Parathyroid adenoma (tissue), 2 donors: Measurements from ENCODE around the gene RFLNA.

Source experiments
- H2AFZ ChIP-seq: fragments of 300-600 bp; sonication (generic); one replicate; pipeline ENCODE4 v1.7.0; 2017; ENCODE audit warnings: antibody characterized with exemption, mild to moderate bottlenecking
- H3K27ac ChIP-seq: fragments of 300-600 bp; sonication (generic); one replicate; pipeline ENCODE4 v1.7.0; 2017
- H3K27me3 ChIP-seq: fragments of 300-600 bp; sonication (generic); one replicate; pipeline ENCODE4 v1.7.0; 2017; ENCODE audit warnings: low read length; ENCODE audit not compliant: control insufficient read depth, insufficient read depth
- H3K36me3 ChIP-seq: fragments of 300-600 bp; sonication (generic); one replicate; pipeline ENCODE4 v1.7.0; 2017; ENCODE audit warnings: low read length; ENCODE audit not compliant: control insufficient read depth, insufficient read depth
- H3K4me1 ChIP-seq: fragments of 300-600 bp; sonication (generic); one replicate; pipeline ENCODE4 v1.7.0; 2017; ENCODE audit warnings: control low read depth
- H3K4me2 ChIP-seq: fragments of 300-600 bp; sonication (generic); one replicate; pipeline ENCODE4 v1.7.0; 2017; ENCODE audit warnings: low read length
- H3K4me3 ChIP-seq: fragments of 300-600 bp; sonication (generic); one replicate; pipeline ENCODE4 v1.7.0; 2017; ENCODE audit warnings: low read depth, low read length
- H3K79me2 ChIP-seq: fragments of 300-600 bp; sonication (generic); one replicate; pipeline ENCODE4 v1.7.0; 2017; ENCODE audit warnings: control low read depth
- H3K9ac ChIP-seq: fragments of 300-600 bp; sonication (generic); one replicate; pipeline ENCODE4 v1.7.0; 2017; ENCODE audit warnings: mild to moderate bottlenecking
- H3K9me3 ChIP-seq: fragments of 300-600 bp; sonication (generic); one replicate; pipeline ENCODE4 v1.7.0; 2017; ENCODE audit warnings: low read length; ENCODE audit not compliant: control insufficient read depth
- TF ChIP-seq, protein P1 (sequence below): fragments of 300-600 bp; sonication (generic); IDR thresholded peaks from one replicate; pipeline ENCODE4 v1.7.0; 2017; ENCODE audit warnings: antibody characterized with exemption, mild to moderate bottlenecking
- donor health status: primary hyperparathyroidism.

RFLNA gene, protein sequence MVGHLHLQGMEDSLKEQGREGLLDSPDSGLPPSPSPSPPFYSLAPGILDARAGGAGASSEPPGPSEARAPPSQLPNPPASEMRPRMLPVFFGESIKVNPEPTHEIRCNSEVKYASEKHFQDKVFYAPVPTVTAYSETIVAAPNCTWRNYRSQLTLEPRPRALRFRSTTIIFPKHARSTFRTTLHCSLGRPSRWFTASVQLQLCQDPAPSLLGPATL

GRCh38 chr12:124294780-124295341, at the start of gene RFLNA:
Gene RFLNA, plus strand, starts transcription at chr12:124295093. Its CDS starts 337 bp downstream, at chr12:124295430.
- H3K79me2 ChIP-seq = no peaks in the 10 kb centered on the region
- H3K9me3 ChIP-seq = no peaks in the 10 kb centered on the region
- no peak within 1 kb of the TSS for H3K27ac ChIP-seq
- peak within 1 kb of the TSS; percentile 25 for H2AFZ ChIP-seq
- H3K4me3 ChIP-seq = peak within 1 kb of the TSS; percentile 22
- no peaks in the 10 kb centered on the region for H3K36me3 ChIP-seq
- H3K4me1 ChIP-seq = no peaks in the 10 kb centered on the region
- peaks cover 4% of the 10 kb centered on the region for H3K27me3 ChIP-seq
- H3K4me2 ChIP-seq = peak within 1 kb of the TSS; percentile 51
- no peak within 1 kb of the TSS for H3K9ac ChIP-seq
- TF ChIP-seq, protein P1, sequence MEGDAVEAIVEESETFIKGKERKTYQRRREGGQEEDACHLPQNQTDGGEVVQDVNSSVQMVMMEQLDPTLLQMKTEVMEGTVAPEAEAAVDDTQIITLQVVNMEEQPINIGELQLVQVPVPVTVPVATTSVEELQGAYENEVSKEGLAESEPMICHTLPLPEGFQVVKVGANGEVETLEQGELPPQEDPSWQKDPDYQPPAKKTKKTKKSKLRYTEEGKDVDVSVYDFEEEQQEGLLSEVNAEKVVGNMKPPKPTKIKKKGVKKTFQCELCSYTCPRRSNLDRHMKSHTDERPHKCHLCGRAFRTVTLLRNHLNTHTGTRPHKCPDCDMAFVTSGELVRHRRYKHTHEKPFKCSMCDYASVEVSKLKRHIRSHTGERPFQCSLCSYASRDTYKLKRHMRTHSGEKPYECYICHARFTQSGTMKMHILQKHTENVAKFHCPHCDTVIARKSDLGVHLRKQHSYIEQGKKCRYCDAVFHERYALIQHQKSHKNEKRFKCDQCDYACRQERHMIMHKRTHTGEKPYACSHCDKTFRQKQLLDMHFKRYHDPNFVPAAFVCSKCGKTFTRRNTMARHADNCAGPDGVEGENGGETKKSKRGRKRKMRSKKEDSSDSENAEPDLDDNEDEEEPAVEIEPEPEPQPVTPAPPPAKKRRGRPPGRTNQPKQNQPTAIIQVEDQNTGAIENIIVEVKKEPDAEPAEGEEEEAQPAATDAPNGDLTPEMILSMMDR = no peak

GRCh38 chr12:124247331-124247730, 47.6 kb upstream of the RFLNA start:
- Histone ChIP-seq H2AFZ (no peak overlapping the region), H3K79me2 (no peaks in the 10 kb centered on the region), H3K27ac (no peak overlapping the region), H3K4me1 (no peaks in the 10 kb centered on the region), H3K9me3 (no peaks in the 10 kb centered on the region), H3K36me3 (no peaks in the 10 kb centered on the region), H3K4me3 (no peak overlapping the region), H3K9ac (no peak overlapping the region), H3K4me2 (no peak overlapping the region), H3K27me3 (no peaks in the 10 kb centered on the region)
- TF ChIP-seq, protein P1 = no peak

DNA sequence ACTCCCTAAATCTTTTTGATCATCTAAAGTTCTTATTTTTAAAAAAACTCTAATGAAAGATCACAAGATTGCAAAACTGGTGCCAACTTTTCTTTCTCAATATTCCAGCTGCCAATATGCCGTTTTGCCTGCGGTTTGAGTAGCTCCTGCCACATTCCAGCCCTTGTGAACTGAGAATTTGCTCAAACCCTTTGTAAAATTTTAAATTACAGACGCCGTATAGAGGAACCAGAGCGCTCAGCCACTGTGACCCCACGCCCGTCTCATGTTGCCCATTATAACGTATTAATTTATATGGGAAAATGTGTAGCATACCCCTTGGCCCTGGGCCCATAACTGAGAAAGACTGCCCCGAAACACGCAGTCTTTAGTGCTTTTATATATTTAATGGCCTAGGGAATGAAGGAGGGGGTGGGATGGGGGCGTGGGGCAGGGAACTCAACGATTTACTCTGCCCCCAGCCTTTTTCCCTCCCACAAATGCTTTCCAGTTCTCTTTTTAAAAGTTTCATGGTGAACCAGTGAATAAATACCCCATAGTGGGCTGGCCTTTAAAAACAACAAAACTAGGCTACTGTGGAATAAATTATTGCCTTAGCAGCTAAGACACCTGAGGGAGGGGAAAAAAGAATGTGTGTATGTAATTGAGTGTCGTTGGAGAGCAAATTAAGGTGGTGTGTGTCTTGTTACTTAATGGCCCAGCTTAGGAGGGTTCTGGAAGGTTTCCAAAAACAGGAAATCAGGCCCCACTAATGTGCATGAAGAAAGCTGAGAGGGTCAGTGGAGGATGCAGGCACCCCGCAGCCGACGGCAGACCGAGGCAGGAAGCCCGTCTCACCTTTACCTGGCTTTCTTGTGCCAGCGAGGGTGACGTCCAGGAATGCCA, 45.7 kb upstream of the RFLNA start:
- no peak overlapping the region for H3K9ac ChIP-seq
- H3K4me1 ChIP-seq = no peaks in the 10 kb centered on the region
- H3K9me3 ChIP-seq = no peaks in the 10 kb centered on the region
- H2AFZ ChIP-seq = no peak overlapping the region
- no peaks in the 10 kb centered on the region for H3K27me3 ChIP-seq
- H3K36me3 ChIP-seq = no peaks in the 10 kb centered on the region
- no peak overlapping the region for H3K4me3 ChIP-seq
- TF ChIP-seq, protein P1 = no peak
- H3K4me2 ChIP-seq = no peak overlapping the region
- no peak overlapping the region for H3K27ac ChIP-seq
- H3K79me2 ChIP-seq = no peaks in the 10 kb centered on the region

DNA sequence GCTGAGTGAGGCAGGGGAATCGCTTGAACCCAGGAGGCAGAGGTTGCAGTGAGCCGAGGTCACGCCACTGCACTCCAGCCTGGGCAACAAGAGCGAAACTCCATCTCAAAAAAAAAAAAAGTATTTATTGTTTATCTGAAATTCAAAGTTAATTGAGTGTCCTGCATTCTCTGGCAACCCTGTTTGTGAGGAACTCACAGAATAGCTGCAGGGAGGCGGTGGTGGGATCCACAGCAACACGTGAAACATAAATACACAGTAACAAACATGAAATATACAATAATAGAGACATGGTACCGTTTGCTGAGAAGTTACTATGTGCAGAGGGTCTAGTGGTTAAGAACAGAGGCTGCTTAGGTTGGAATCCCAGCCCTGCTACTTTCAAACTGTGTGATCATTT, 43.7 kb upstream of the RFLNA start:
- no peaks in the 10 kb centered on the region for H3K79me2 ChIP-seq
- no peaks in the 10 kb centered on the region for H3K27me3 ChIP-seq
- no peak overlapping the region for H3K4me3 ChIP-seq
- TF ChIP-seq, protein P1 = no peak
- H3K36me3 ChIP-seq = no peaks in the 10 kb centered on the region
- H3K9me3 ChIP-seq = no peaks in the 10 kb centered on the region
- no peak overlapping the region for H2AFZ ChIP-seq
- H3K4me2 ChIP-seq = no peak overlapping the region
- no peak overlapping the region for H3K9ac ChIP-seq
- no peak overlapping the region for H3K27ac ChIP-seq
- H3K4me1 ChIP-seq = no peaks in the 10 kb centered on the region
